Adrenal gland (tissue), 5 donors: ENCODE data around the gene NF1.

Source experiments
- POLR2A ChIP-seq, 2 donors: fragments of 450-650 bp; IDR thresholded peaks; one replicate each; pipeline ENCODE4 v1.6.1; 2017; ENCODE audit warnings: antibody characterized with exemption in 2 of 2, mild to moderate bottlenecking in 2 of 2, moderate library complexity in 1 of 2
- TF ChIP-seq, protein P1 (sequence below), 6 experiments: fragments of 450-650 bp in 4 of 6; fragments of 200-600 bp in 2 of 6; sonication (generic) in 1 of 6; IDR thresholded peaks; 1 replicate in 5 of 6; 2 replicates in 1 of 6; pipeline versions ENCODE4 v1.5.1 to v1.8.0; 2016 to 2021; ENCODE audit warnings: antibody characterized with exemption in 6 of 6, mild to moderate bottlenecking in 2 of 6, moderate library complexity in 1 of 6
- donor health status: DM: no; HTN: no; CAD: no.

DNA sequence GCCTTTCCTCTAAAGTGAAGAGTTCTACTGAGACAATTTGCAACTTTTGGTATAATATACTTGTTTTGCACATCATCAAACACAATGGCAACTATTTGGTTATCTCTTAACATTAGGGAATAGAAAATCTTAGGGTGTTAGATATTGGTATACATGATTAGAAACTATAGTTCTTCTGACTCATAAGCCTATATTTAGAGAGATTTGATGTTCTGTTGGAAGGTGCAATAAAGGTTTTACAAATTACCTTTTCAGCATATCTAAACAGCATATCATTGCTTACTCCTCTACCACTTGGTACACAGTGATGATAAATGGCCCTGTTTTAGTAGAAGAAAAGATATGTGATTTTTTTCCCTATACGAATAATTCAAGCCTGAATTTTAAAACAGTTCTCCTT, 212.9 kb downstream of the NF1 start:
- no peak for TF ChIP-seq POLR2A (IDR thresholded peaks at IDR 0.05)
- TF ChIP-seq, protein P1, sequence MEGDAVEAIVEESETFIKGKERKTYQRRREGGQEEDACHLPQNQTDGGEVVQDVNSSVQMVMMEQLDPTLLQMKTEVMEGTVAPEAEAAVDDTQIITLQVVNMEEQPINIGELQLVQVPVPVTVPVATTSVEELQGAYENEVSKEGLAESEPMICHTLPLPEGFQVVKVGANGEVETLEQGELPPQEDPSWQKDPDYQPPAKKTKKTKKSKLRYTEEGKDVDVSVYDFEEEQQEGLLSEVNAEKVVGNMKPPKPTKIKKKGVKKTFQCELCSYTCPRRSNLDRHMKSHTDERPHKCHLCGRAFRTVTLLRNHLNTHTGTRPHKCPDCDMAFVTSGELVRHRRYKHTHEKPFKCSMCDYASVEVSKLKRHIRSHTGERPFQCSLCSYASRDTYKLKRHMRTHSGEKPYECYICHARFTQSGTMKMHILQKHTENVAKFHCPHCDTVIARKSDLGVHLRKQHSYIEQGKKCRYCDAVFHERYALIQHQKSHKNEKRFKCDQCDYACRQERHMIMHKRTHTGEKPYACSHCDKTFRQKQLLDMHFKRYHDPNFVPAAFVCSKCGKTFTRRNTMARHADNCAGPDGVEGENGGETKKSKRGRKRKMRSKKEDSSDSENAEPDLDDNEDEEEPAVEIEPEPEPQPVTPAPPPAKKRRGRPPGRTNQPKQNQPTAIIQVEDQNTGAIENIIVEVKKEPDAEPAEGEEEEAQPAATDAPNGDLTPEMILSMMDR (IDR thresholded peaks at IDR 0.05): no peak
